Endothelial cell of umbilical vein (primary cell): ENCODE results near the gene TSPAN9. TPM values are rescaled to one million over a fixed set of nuclear protein-coding genes. Genes with fewer than 3 reads are reported as not detected.

ENCODE experiments used
- BruUV-seq: library from RNA; stranded (reverse); fragments of 400-500 nt; replicated peaks from 2 replicates; lab custom pipeline; 2021; lab: Mats Ljungman, UMichigan
- CTCF ChIA-PET: fragments of 300-600, 350-600 bp; sonication (Branson Sonifier 250); formaldehyde crosslinking; loops from one replicate; lab custom pipeline; 2021; ENCODE audit warnings: antibody characterized with exemption, inconsistent platforms; lab: Charles Lee
- POLR2A ChIA-PET: fragments of 300-600, 350-600 bp; sonication (Branson Sonifier 250); formaldehyde crosslinking; loops from one replicate; lab custom pipeline; 2021; ENCODE audit warnings: antibody characterized with exemption, inconsistent platforms; lab: Charles Lee
- DNase-seq: peaks from one replicate; pipeline ENCODE4 v3.0.0-alpha.2; 2011; ENCODE audit warnings: low read depth, low spot score
- FAIRE-seq: peaks from 2 replicates; lab custom pipeline; 2011; peaks lifted over from hg19 to GRCh38; lab: Jason Lieb, UNC
- H2AFZ ChIP-seq: 2 replicates; pipeline ENCODE4 v1.6.0; 2012; ENCODE audit warnings: low read depth, low read length, control low read depth, inconsistent platforms
- H3K27ac ChIP-seq: 2 replicates; pipeline ENCODE4 v1.5.1; 2011; ENCODE audit warnings: low read depth, mild to moderate bottlenecking, control low read depth, low read length, moderate library complexity; ENCODE audit not compliant: insufficient read depth
- H3K27me3 ChIP-seq, 2 experiments: 2 replicates each; pipeline versions ENCODE4 v1.6.0 to v1.6.1; 2011; ENCODE audit warnings: low read length in 2 of 2, mixed read lengths in 1 of 2; ENCODE audit not compliant: control insufficient read depth in 2 of 2, insufficient read depth in 2 of 2
- H3K36me3 ChIP-seq, 2 experiments: 2 replicates in 1 of 2; 3 replicates in 1 of 2; pipeline ENCODE4 v1.5.1; 2011; ENCODE audit warnings: low read length in 2 of 2, mild to moderate bottlenecking in 1 of 2, moderate library complexity in 1 of 2; ENCODE audit not compliant: control insufficient read depth in 2 of 2, insufficient read depth in 2 of 2; ENCODE audit errors: extremely low read depth in 1 of 2
- H3K4me1 ChIP-seq: 3 replicates; pipeline ENCODE4 v1.5.1; 2011; ENCODE audit warnings: mild to moderate bottlenecking, low read length; ENCODE audit not compliant: control insufficient read depth, insufficient read depth; ENCODE audit errors: extremely low read depth
- H3K4me2 ChIP-seq: 2 replicates; pipeline ENCODE4 v1.6.1; 2011; ENCODE audit warnings: low read length, control low read depth, mixed read lengths; ENCODE audit not compliant: insufficient read depth
- H3K4me3 ChIP-seq, 3 experiments: fragments of 200-600 bp in 1 of 3; sonication (generic), shearing (Covaris generic) in 1 of 3; replicated peaks in 1 of 3; 2 replicates each; pipeline ENCODE4 v1.5.1; 2011 to 2016; ENCODE audit warnings: control low read depth in 3 of 3, low read length in 3 of 3, mild to moderate bottlenecking in 2 of 3, inconsistent platforms in 1 of 3, low read depth in 1 of 3, moderate library complexity in 1 of 3; ENCODE audit not compliant: insufficient read depth in 1 of 3
- H3K79me2 ChIP-seq: 2 replicates; pipeline ENCODE4 v1.6.0; 2012; ENCODE audit warnings: low read length, inconsistent platforms; ENCODE audit not compliant: control insufficient read depth, insufficient read depth
- H3K9ac ChIP-seq: replicated peaks from 2 replicates; pipeline ENCODE3; 2011; ENCODE audit warnings: low read length, control low read depth; ENCODE audit not compliant: insufficient read depth; ENCODE audit errors: extremely low read depth
- H3K9me1 ChIP-seq: replicated peaks from 3 replicates; pipeline ENCODE4 v1.6.0; 2011; ENCODE audit warnings: mild to moderate bottlenecking, low read length; ENCODE audit not compliant: control insufficient read depth, insufficient read depth; ENCODE audit errors: extremely low read depth
- H3K9me3 ChIP-seq: replicated peaks from 2 replicates; pipeline ENCODE4 v1.5.1; 2012; ENCODE audit warnings: low read length, inconsistent platforms; ENCODE audit not compliant: control insufficient read depth, insufficient read depth
- H4K20me1 ChIP-seq: replicated peaks from 2 replicates; pipeline ENCODE3; 2011; ENCODE audit warnings: mild to moderate bottlenecking, low read length; ENCODE audit not compliant: control insufficient read depth, insufficient read depth; ENCODE audit errors: extremely low read depth
- EZH2 ChIP-seq: IDR thresholded peaks from 2 replicates; pipeline ENCODE4 v1.6.1; 2012; ENCODE audit warnings: borderline replicate concordance, low read depth, mild to moderate bottlenecking, moderate library complexity, low read length, inconsistent platforms; ENCODE audit not compliant: severe bottlenecking
- FOS ChIP-seq: IDR thresholded peaks from 2 replicates; pipeline ENCODE4 v1.6.1; 2011; ENCODE audit warnings: mild to moderate bottlenecking, low read length, moderate library complexity, borderline replicate concordance; ENCODE audit not compliant: insufficient read depth
- GATA2 ChIP-seq: IDR thresholded peaks from 2 replicates; pipeline ENCODE4 v1.7.0; 2011; ENCODE audit warnings: low read depth, mild to moderate bottlenecking, moderate library complexity, mixed read lengths, low read length; ENCODE audit not compliant: insufficient read length, insufficient read depth
- JUN ChIP-seq: IDR thresholded peaks from 2 replicates; pipeline ENCODE4 v1.6.1; 2011; ENCODE audit warnings: borderline replicate concordance, low read depth; ENCODE audit not compliant: insufficient read length, insufficient read depth
- MYC ChIP-seq: IDR thresholded peaks from one replicate; pipeline ENCODE4 v1.6.1; 2011; ENCODE audit warnings: mild to moderate bottlenecking, low read depth, low read length
- POLR2A ChIP-seq: IDR thresholded peaks from 2 replicates; pipeline ENCODE4 v1.6.1; 2012; ENCODE audit warnings: low read depth, mild to moderate bottlenecking, control low read depth, low read length
- POLR2AphosphoS5 ChIP-seq: IDR thresholded peaks from 2 replicates; pipeline ENCODE4 v1.6.1; 2012; ENCODE audit warnings: low read depth, mild to moderate bottlenecking, control low read depth, low read length, moderate library complexity; ENCODE audit not compliant: insufficient read depth
- dilution Hi-C: fragments of 300-500 bp; cut with MboI; formaldehyde crosslinking; loops from one replicate; pipeline ENCODE4 v1.15.0; 2019; ENCODE audit warnings: low sequenced_read_pairs; ENCODE audit not compliant: extremely low pct_ligation_motif_present
- intact Hi-C: fragments of 100-400 bp; cut with micrococcal nuclease; formaldehyde crosslinking; loops from one replicate; pipeline ENCODE4 v1.10.0; 2022
- polyA plus RNA-seq, 4 experiments: library from polyadenylated mRNA; depleted of rRNA in 3 of 4; stranded (reverse) in 3 of 4; unstranded in 1 of 4; fragments of >200 nt; gene quantifications; 2 replicates each; pipeline versions ENCODE4 v1.2.1 to v1.2.3, GENCODE V29; 2011 to 2012; ENCODE audit warnings: missing spikeins in 1 of 4
- total RNA-seq: library from RNA; stranded (reverse); gene quantifications from 2 replicates; pipeline ENCODE4 v1.2.3, GENCODE V29; 2021
- TF ChIP-seq, protein P1 (sequence below): IDR thresholded peaks from 2 replicates; pipeline ENCODE4 v1.6.1; 2011; ENCODE audit not compliant: insufficient read depth, insufficient read length
- TF ChIP-seq, protein P2 (sequence below), 2 donors: IDR thresholded peaks; 1 replicate in 1 of 2; 2 replicates in 1 of 2; pipeline ENCODE4 v1.5.1; 2011; ENCODE audit warnings: low read length in 2 of 2, mild to moderate bottlenecking in 2 of 2, moderate library complexity in 2 of 2, control low read depth in 1 of 2, inconsistent platforms in 1 of 2, low read depth in 1 of 2; ENCODE audit not compliant: insufficient read depth in 1 of 2; ENCODE audit errors: extremely low read depth in 1 of 2

Gene TSPAN9
- total and polyA plus RNA-seq, 2 donors (not counting 3 experiments of a cell fraction or from before 2014, with no cell fraction given), result 43.3 to 66.8 TPM

DNA sequence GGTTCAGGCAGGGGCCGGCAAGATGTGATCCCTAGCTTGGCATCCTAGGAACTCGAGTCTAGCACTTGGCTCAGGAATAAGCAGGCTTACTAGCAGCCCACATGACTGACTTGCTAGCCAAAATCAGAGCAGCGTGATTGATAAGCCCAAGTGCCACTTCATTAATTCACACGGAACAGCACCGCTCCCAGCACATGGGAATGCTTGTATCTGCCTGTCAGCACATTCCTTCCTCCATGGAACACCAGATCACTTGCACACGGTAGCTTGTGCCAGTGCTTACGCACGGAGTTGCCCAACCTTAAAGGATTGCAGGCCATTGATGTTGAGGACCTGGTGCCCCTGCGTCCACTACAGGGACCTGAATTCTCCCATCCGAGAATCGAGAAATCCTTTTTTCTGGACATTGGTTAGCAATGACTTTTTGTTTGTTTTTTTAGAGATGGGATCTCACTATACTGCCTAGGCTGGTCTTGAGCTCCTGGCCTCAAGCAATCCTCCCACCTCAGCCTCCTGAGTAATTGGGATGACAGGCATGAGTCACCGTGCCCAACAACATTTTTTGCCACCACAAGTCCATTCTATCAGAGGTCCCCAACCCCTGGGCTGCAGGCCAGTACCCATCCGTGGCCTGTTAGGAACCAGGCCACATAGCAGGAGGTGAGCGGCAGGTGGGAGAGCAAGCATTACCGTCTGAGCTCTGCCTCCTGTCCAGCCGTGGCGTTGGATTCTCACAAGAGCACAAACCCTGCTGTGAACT, 30.6 kb upstream of the TSPAN9 start:
- Histone ChIP-seq H2AFZ (no peak overlapping the region), H4K20me1 (no peaks in the 10 kb centered on the region), H3K36me3 (no peaks in the 10 kb centered on the region), H3K9me3 (no peaks in the 10 kb centered on the region), H3K4me2 (no peak overlapping the region), H3K4me1 (no peaks in the 10 kb centered on the region), H3K9ac (no peak overlapping the region), H3K4me3 (no peak overlapping the region), H3K9me1 (no peaks in the 10 kb centered on the region), H3K27me3 (no peaks in the 10 kb centered on the region), H3K79me2 (no peaks in the 10 kb centered on the region), H3K27ac (no peak overlapping the region)
- no peak for FAIRE-seq
- POLR2A ChIA-PET, result no interaction called here
- dilution Hi-C loops, result no loop called here
- TF ChIP-seq, protein P1, sequence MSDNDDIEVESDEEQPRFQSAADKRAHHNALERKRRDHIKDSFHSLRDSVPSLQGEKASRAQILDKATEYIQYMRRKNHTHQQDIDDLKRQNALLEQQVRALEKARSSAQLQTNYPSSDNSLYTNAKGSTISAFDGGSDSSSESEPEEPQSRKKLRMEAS, result no peak
- TF ChIP-seq EZH2 (no peak), FOS (no peak), POLR2AphosphoS5 (no peak), POLR2A (no peak), MYC (no peak), JUN (no peak), GATA2 (no peak)
- TF ChIP-seq, protein P2, sequence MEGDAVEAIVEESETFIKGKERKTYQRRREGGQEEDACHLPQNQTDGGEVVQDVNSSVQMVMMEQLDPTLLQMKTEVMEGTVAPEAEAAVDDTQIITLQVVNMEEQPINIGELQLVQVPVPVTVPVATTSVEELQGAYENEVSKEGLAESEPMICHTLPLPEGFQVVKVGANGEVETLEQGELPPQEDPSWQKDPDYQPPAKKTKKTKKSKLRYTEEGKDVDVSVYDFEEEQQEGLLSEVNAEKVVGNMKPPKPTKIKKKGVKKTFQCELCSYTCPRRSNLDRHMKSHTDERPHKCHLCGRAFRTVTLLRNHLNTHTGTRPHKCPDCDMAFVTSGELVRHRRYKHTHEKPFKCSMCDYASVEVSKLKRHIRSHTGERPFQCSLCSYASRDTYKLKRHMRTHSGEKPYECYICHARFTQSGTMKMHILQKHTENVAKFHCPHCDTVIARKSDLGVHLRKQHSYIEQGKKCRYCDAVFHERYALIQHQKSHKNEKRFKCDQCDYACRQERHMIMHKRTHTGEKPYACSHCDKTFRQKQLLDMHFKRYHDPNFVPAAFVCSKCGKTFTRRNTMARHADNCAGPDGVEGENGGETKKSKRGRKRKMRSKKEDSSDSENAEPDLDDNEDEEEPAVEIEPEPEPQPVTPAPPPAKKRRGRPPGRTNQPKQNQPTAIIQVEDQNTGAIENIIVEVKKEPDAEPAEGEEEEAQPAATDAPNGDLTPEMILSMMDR (IDR thresholded peaks at IDR 0.05; ENCODE audit: extremely low read depth in 1 of 2, insufficient read depth in 1 of 2, low read depth in 1 of 2, low read length in 2 of 2), result no peak
- DNase-seq, result no peak
- BruUV-seq, result no TSS peak
- intact Hi-C loops, result no loop called here
- CTCF ChIA-PET, result interaction anchor here (1.3 kb wide), 1 partner anchor 12 kb away, joined by 3 read pairs; no protein-coding TSS in a partner anchor
